Measurements from ENCODE around the gene SLC16A10. TPM values are rescaled to one million over a fixed set of nuclear protein-coding genes. Genes with fewer than 3 reads are reported as not detected.

The SLC16A10 gene
- total RNA-seq, 8 experiments from 2014 or later: 0.20 to 8.5 (median 4.1) TPM

DNA sequence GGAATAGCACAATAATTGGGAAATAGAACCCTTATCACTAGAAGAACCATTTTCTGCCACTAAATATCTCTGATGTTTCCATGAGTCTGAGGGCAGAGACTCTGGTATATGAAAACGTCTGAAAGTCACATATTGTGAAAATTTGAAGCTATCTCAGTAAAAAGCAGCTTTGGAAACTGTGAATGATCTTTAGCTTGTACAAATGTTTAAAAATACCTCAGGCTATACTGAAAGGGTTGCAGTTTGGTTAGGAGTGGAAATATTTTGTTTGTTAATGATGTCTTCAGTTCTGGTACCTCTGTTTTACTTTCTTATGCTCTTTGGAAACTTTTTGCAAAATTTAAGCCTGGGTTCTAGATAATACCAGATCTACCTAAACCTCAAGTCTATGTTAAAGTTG lies 135.0 kb downstream of the SLC16A10 start:
- no peak for ATAC-seq (replicated peaks in 6 of 8)
- Histone ChIP-seq H3K4me1 (replicated peaks in 1 of 2) (no peaks in the 10 kb centered on the region), H3K27ac (no peak overlapping the region), H3K4me3 (no peak overlapping the region)
- WGBS, 10 experiments: 0 to 22% (median 0%) methylated on average over 1 of the region's 1 CpG; no CpG with 5 or more reads in 2 of the 10 experiments
- in situ Hi-C loops (cut with MboI; ENCODE audit: low pct_unique_long_range_greater_than_20kb in 2 of 9, low sequenced_read_pairs in 9 of 9, unreplicated experiment in 9 of 9): loop anchor here in 3 of 9 experiments (25.0 kb wide), 2 partner anchors 160 to 685 kb away; no protein-coding TSS in a partner anchor

DNA sequence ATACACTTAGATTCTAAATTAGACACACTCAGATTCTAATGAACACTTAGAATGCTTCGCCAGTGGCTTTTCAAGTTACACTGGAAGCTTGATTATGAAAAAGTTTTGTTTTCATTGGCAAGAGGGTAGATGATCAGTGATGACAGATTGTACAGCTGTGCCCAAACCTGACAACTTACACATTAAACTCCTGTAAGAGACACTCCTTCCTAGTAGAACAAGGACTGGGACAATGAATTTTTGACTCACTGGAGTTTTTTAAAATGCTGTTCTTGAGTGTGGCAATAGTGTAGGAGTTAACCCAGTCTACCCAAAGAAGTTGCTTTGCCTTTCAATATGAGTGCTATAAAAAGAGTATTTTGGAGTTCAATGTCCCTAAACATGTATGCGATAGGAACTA lies 140.8 kb downstream of the SLC16A10 start:
- Histone ChIP-seq H3K27ac (no peak overlapping the region), H3K4me3 (no peak overlapping the region), H3K4me1 (replicated peaks in 1 of 2) (no peaks in the 10 kb centered on the region)
- in situ Hi-C loops (cut with MboI; ENCODE audit: low pct_unique_long_range_greater_than_20kb in 2 of 9, low sequenced_read_pairs in 9 of 9, unreplicated experiment in 9 of 9): no loop called here
- 72 to 100% (median 94%) methylated on average over 1 to 2 of the region's 2 CpGs; no CpG with 5 or more reads in 3 of the 10 experiments for WGBS, 10 experiments
- peak in 2 of 8 experiments; percentile 16 to 25 for ATAC-seq (replicated peaks in 6 of 8)

DNA sequence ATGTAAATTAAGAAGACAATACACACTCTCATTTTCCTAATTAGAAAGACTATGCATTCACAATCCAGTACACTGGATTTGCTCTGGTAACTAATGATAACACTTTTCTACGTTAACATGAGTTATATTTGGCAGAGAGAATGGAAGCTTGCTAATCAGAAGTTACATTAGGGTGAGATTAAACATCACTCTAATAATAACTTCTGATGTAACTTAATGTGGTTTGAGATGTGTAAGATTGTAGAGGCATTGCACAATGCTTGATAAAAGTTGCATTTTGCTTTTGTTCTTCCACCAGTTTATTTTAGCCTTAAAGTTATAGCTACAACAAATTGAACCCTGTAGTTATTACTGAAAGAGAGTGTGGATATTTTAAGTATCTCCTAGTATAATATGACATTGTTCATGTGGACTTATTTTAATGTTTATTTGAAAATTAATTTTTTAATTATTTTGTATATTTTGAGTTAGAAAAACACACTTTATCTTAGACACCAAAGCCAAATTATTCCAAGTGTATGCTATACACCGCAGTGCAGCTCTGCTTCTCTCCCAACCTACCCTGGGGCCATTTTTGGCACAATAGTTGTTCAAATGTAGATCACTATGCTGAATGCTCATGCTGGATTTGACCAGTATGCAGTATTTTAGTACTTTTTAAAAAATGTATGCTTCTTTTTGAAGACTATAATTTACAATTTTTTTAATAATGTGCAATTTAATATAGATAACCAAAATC lies 143.2 kb downstream of the SLC16A10 start:
- Histone ChIP-seq H3K27ac (no peak overlapping the region), H3K4me3 (no peak overlapping the region), H3K4me1 (replicated peaks in 1 of 2) (no peaks in the 10 kb centered on the region)
- peak in 4 of 8 experiments; percentile 37 to 87 (median 61) for ATAC-seq (replicated peaks in 6 of 8)
- in situ Hi-C loops (cut with MboI; ENCODE audit: low pct_unique_long_range_greater_than_20kb in 2 of 9, low sequenced_read_pairs in 9 of 9, unreplicated experiment in 9 of 9): no loop called here
- WGBS, 10 experiments: 5 to 100% (median 95%) methylated on average over 1 to 2 of the region's 2 CpGs; no CpG with 5 or more reads in 3 of the 10 experiments

DNA sequence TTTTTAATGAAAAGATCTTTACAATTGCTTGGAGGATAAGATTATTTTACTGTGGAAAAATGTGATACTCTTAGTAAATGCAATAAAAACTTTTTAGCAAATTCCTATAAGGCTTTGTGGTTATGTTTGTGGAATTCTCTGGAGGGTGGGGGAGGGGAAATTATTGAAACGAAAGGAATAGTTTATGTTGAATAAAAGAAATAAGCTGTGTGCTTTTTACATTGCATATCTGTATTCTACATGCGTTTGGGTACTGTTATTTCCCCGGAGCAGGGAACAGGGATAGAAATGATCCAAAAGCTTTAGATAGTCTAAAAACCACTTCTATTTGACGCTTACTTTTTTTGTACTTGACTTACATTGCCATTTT lies 143.8 kb downstream of the SLC16A10 start:
- 26 to 100% (median 76%) methylated on average over 1 to 4 of the region's 4 CpGs for WGBS, 10 experiments
- in situ Hi-C loops (cut with MboI; ENCODE audit: low pct_unique_long_range_greater_than_20kb in 2 of 9, low sequenced_read_pairs in 9 of 9, unreplicated experiment in 9 of 9): no loop called here
- Histone ChIP-seq H3K4me1 (replicated peaks in 1 of 2) (no peaks in the 10 kb centered on the region), H3K27ac (no peak overlapping the region), H3K4me3 (no peak overlapping the region)
- peak in 1 of 8 experiments; percentile 60 for ATAC-seq (replicated peaks in 6 of 8)

DNA sequence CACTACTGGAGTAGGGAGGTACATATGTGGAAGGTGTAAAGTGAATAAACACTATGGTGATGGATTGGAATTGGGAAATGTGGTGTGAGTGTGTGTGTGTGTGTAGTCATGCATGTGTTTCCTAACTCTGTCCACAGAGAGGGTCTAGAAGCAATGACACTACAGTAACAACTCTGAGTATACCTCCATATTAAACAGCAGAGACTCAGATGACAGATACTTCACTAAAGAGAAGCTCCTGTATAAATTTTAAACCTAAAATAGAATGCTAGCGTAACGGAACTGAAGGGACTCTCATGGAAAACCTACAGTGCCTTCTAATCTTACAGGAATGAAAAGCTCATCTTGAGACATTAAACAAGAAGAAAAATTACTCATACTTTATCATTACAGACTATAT lies 150.5 kb downstream of the SLC16A10 start:
- no peak overlapping the region for H3K4me3 ChIP-seq
- in situ Hi-C loops (cut with MboI; ENCODE audit: low pct_unique_long_range_greater_than_20kb in 2 of 9, low sequenced_read_pairs in 9 of 9, unreplicated experiment in 9 of 9): no loop called here
- WGBS, 10 experiments: 60 to 100% (median 90%) methylated on average over 1 to 2 of the region's 2 CpGs
- no peak overlapping the region for H3K27ac ChIP-seq
- no peak for ATAC-seq (replicated peaks in 6 of 8)
- H3K4me1 ChIP-seq (replicated peaks in 1 of 2): no peaks in the 10 kb centered on the region

DNA sequence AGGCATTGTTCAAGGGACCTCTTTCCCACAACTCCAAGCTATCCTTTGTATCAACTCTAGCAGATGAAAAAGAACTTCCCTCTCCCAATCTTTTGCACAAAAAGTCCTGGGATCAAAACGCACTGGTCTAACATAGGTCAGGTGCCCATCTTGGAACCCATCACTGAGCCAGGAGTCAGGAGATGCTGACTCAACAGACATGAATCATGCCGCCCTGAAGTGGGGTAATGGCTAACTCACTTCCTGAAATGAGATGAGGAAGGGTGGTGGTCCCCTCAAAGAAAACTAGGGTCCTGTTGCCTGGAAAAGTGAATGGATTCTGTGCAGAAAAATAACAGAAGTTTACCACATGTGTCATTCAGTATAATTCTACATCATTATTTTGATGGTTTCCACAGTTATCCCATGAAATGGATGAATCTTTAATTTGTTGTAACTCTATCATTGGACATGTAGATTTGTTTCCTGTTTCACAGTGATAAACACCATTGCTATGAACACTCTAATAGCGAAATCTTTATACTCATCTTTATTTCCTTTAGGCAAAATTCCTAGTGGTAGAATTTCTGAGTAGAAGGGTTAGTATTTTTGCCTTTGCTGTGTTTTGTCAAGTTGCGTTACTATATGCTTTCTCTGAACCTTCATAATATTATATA lies 151.3 kb downstream of the SLC16A10 start:
- ATAC-seq (replicated peaks in 6 of 8): no peak
- Histone ChIP-seq H3K4me1 (replicated peaks in 1 of 2) (no peaks in the 10 kb centered on the region), H3K27ac (no peak overlapping the region), H3K4me3 (no peak overlapping the region)
- in situ Hi-C loops (cut with MboI; ENCODE audit: low pct_unique_long_range_greater_than_20kb in 2 of 9, low sequenced_read_pairs in 9 of 9, unreplicated experiment in 9 of 9): no loop called here
- 37 to 100% (median 94%) methylated on average over 1 to 4 of the region's 4 CpGs for WGBS, 10 experiments

DNA sequence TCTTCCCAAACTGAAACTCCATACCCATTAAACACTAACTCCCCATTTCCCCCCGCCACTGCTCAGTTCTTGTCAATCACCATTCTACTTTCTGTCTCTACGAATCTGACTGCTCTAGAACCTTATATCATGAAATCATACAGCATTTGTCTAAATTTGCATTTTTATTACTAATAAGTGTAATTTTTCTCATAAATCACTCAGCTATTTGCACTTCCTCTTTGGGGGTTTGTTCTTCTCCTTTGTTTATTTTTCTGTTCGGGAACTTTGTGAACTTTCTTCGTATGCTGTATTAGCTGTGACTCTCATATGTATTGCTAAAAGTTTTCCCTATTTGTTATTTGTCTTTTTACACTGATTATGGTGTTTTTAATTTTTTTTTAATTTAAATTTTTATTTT lies 152.2 kb downstream of the SLC16A10 start:
- Histone ChIP-seq H3K4me3 (no peak overlapping the region), H3K27ac (no peak overlapping the region), H3K4me1 (replicated peaks in 1 of 2) (no peaks in the 10 kb centered on the region)
- in situ Hi-C loops (cut with MboI; ENCODE audit: low pct_unique_long_range_greater_than_20kb in 2 of 9, low sequenced_read_pairs in 9 of 9, unreplicated experiment in 9 of 9): no loop called here
- 0 to 97% (median 77%) methylated on average over 1 to 4 of the region's 4 CpGs for WGBS, 10 experiments
- no peak for ATAC-seq (replicated peaks in 6 of 8)

DNA sequence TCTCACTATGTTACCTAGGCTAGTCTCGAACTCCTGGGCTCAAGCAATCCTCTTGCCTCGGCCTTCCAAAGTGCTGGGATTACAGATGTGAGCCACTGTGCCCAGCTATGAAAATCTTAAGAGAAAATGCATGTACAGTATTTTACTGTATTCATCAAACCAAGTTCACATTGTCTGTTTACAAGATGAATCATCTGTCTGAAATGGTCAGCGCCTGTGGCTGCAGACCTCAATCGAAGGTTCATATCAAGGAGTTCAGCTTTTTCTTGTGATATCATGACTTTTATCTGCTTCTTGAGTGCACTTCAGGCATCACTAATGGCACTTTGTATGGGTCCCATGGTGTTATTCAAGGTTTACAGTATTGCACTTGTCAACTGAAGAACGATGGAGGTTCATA lies 155.1 kb downstream of the SLC16A10 start:
- no peaks in the 10 kb centered on the region for H3K4me1 ChIP-seq (replicated peaks in 1 of 2)
- in situ Hi-C loops (cut with MboI; ENCODE audit: low pct_unique_long_range_greater_than_20kb in 2 of 9, low sequenced_read_pairs in 9 of 9, unreplicated experiment in 9 of 9): no loop called here
- no peak for ATAC-seq (replicated peaks in 6 of 8)
- H3K4me3 ChIP-seq: no peak overlapping the region
- no peak overlapping the region for H3K27ac ChIP-seq
- 47 to 98% (median 90%) methylated on average over 3 to 5 of the region's 5 CpGs; no CpG with 5 or more reads in 1 of the 10 experiments for WGBS, 10 experiments

DNA sequence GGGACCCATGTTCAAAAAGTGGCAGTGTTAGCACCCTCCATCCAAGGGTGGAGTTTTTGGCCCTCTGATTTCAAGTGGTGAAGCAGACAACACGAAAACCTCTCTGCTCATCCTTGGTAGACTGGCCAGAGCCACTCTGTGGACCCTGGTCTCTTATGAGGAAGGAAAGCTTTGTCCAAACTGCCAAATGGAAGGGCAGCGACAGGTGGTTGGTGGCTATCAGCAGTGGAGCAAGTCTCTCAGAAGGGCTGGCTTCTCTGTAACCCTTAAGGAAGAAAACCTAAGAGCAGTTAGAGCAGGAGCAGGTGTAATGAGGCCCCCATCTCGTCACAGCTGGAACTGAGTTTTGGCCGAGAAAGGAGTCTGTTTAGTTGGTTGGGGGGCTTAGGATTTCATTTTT lies 155.8 kb downstream of the SLC16A10 start:
- 20 to 92% (median 68%) methylated on average over 1 to 4 of the region's 4 CpGs; no CpG with 5 or more reads in 3 of the 10 experiments for WGBS, 10 experiments
- ATAC-seq (replicated peaks in 6 of 8): no peak

DNA sequence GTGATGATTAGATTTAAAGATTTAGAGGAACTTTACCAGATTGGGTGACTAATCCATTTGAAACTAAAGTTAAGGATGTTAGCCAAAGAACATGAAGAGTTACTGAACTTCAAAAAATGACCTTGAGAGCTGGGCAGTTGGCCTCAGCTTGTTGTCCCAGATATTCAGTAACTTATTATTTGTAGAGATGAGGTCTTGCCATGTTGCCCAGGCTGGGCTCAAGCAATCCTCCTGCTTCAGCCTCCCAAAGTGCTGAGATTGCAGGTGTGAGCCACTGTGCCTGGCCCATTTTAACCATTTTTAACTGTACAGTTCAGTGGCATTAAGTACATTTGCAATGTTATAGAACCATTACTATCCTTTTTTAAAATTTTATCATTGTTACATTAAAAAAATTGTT lies 161.5 kb downstream of the SLC16A10 start:
- Histone ChIP-seq H3K4me3 (no peak overlapping the region), H3K4me1 (replicated peaks in 1 of 2) (no peaks in the 10 kb centered on the region), H3K27ac (no peak overlapping the region)
- ATAC-seq (replicated peaks in 6 of 8): no peak
- in situ Hi-C loops (cut with MboI; ENCODE audit: low pct_unique_long_range_greater_than_20kb in 2 of 9, low sequenced_read_pairs in 9 of 9, unreplicated experiment in 9 of 9): no loop called here

More for the DNA sequence above, 155.8 kb downstream of the SLC16A10 start:
- H3K4me3 ChIP-seq: no peak overlapping the region
- no peaks in the 10 kb centered on the region for H3K4me1 ChIP-seq (replicated peaks in 1 of 2)
- in situ Hi-C loops (cut with MboI; ENCODE audit: low pct_unique_long_range_greater_than_20kb in 2 of 9, low sequenced_read_pairs in 9 of 9, unreplicated experiment in 9 of 9): no loop called here
- no peak overlapping the region for H3K27ac ChIP-seq

DNA sequence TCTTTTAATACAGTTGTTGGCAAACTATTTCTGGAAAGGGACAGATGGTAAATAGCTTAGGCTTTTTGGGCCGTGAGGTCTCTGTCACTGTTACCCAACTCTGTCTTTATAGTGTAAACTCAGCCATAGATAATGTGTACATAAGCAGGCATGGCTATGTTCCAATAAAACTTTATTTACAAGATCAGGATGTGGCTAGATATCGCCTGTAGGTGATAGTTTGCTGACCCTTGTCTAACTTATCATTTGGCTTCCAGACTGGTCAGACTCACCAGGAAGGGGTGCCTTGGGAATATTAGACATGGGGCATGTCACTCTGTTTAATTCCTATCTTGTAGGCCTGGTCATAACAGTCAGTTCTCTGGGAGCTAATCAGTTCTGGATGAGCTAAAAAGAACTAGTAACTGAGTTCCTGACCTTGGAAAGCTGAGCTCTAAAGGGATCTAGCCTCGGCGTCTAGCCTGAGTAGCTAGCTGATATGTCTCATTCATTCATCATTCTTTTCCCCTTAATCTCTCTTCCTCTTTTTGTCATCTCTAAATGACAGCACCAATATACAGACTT lies 163.6 kb downstream of the SLC16A10 start:
- in situ Hi-C loops (cut with MboI; ENCODE audit: low pct_unique_long_range_greater_than_20kb in 2 of 9, low sequenced_read_pairs in 9 of 9, unreplicated experiment in 9 of 9): loop anchor here in 3 of 9 experiments (25.0 kb wide), 1 partner anchor 786 kb away; no protein-coding TSS in a partner anchor
- H3K4me1 ChIP-seq (replicated peaks in 1 of 2): peaks cover 0 to 3% of the 10 kb centered on the region in 2 donors
- no peak for ATAC-seq (replicated peaks in 6 of 8)
- H3K4me3 ChIP-seq: no peak overlapping the region
- H3K27ac ChIP-seq: no peak overlapping the region
- WGBS, 10 experiments: 50 to 100% (median 81%) methylated on average over 1 to 4 of the region's 4 CpGs; no CpG with 5 or more reads in 1 of the 10 experiments

DNA sequence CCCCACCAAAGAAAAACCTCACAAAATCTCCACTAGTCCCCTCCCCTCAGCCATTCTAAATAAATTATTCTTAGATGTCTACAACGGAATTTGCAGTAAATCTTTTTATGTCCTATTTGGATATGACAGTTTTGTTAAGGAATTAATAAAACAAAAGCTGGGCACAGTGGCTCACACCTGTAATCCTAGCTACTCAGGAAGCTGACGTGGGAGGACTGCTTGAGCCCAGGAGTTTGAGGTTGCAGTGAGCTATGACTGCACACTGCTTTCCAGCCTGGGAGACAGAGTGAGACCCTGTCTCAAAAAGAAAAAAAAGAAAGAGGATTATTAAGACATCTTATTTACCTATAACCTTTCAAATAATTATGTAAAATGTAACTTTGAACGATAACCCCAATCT lies 165.4 kb downstream of the SLC16A10 start:
- in situ Hi-C loops (cut with MboI; ENCODE audit: low pct_unique_long_range_greater_than_20kb in 2 of 9, low sequenced_read_pairs in 9 of 9, unreplicated experiment in 9 of 9): loop anchor here in 3 of 9 experiments (25.0 kb wide), 1 partner anchor 785 kb away; no protein-coding TSS in a partner anchor
- 56 to 100% (median 90%) methylated on average over 1 to 3 of the region's 3 CpGs for WGBS, 10 experiments
- no peak for ATAC-seq (replicated peaks in 6 of 8)
- Histone ChIP-seq H3K4me1 (replicated peaks in 1 of 2) (peaks cover 0 to 3% of the 10 kb centered on the region in 2 donors), H3K4me3 (no peak overlapping the region), H3K27ac (no peak overlapping the region)

DNA sequence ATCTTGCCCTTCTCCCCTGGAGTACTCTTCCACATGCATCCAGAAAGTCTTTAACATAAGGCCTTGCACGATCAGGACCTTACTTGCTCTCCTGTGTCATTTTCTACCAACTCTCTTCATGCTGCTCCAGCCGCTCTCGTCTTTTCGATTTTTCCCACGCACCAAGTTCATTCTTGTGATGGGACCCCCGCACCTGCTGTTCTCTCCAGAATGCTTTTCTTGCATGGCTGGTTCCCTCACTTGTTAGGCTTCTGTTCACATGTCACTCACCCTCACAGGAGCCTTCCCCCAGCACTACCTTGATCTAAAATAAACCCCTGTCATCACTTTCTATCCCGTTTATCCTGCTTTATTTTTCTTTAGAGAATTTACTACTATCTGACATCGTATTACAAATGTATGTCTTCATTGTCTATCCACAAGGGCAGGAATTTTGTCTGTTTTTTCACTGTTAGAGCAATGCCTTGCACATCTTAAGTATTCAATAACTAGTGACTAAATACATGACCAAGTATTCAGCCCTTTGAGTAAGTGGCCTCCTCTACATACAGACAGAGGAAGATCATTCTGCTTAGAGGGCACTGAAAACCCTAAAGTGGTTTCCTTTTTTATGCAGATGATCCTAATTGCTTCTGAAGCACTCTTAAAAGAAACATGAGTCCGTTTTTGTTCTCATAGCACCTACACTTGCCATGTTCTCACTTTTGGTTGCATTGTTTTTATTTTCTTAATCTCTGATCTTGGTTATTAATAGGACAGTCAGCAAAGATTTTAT lies 166.9 kb downstream of the SLC16A10 start:
- no peak for ATAC-seq (replicated peaks in 6 of 8)
- in situ Hi-C loops (cut with MboI; ENCODE audit: low pct_unique_long_range_greater_than_20kb in 2 of 9, low sequenced_read_pairs in 9 of 9, unreplicated experiment in 9 of 9): loop anchor here in 3 of 9 experiments (25.0 kb wide), 1 partner anchor 783 kb away; no protein-coding TSS in a partner anchor
- H3K4me3 ChIP-seq: no peak overlapping the region
- H3K4me1 ChIP-seq (replicated peaks in 1 of 2): peaks cover 0 to 3% of the 10 kb centered on the region in 2 donors
- no peak overlapping the region for H3K27ac ChIP-seq
- WGBS, 10 experiments: 21 to 70% (median 46%) methylated on average over 3 to 9 of the region's 9 CpGs

All from motor neuron (in vitro differentiated cells).